Natural killer cell (primary cell): ENCODE results near the gene GRM5. TPM values are rescaled to one million over a fixed set of nuclear protein-coding genes. Genes with fewer than 3 reads are reported as not detected.

Experiments
- ATAC-seq, 3 donors: fragments of 150-1000 bp in 2 of 3; fragments of 200-7000 bp in 1 of 3; cut with Tn5 transposase; 1 replicate in 1 of 3; 2 replicates in 2 of 3; pipeline ENCODE4 v1.10.0; 2021; ENCODE audit warnings: mild to moderate bottlenecking in 2 of 3, moderate library complexity in 2 of 3
- DNase-seq, 2 donors: peaks; one replicate each; pipeline versions ENCODE4 v3.0.0 to v3.0.0-alpha.2; 2013 to 2021; ENCODE audit warnings: mixed read lengths in 1 of 2
- H3K27ac ChIP-seq: one replicate; pipeline ENCODE4 v1.5.1; 2013; ENCODE audit warnings: mild to moderate bottlenecking, low read length
- H3K27me3 ChIP-seq: one replicate; pipeline ENCODE4 v1.6.1; 2013; ENCODE audit warnings: low read length; ENCODE audit not compliant: control insufficient read depth, insufficient read depth
- H3K36me3 ChIP-seq: one replicate; pipeline ENCODE4 v1.6.1; 2013; ENCODE audit warnings: low read length; ENCODE audit not compliant: control insufficient read depth, insufficient read depth
- H3K4me1 ChIP-seq: one replicate; pipeline ENCODE4 v1.6.1; 2013; ENCODE audit warnings: low read length; ENCODE audit not compliant: control insufficient read depth, insufficient read depth
- H3K4me3 ChIP-seq: one replicate; pipeline ENCODE4 v1.5.1; 2013; ENCODE audit warnings: low read length
- H3K9me3 ChIP-seq: one replicate; pipeline ENCODE4 v1.6.1; 2013; ENCODE audit warnings: low read length; ENCODE audit not compliant: control insufficient read depth, insufficient read depth
- H3K27ac Mint-ChIP-seq, 2 donors: one replicate each; pipeline ENCODE4 v1.8.0; 2022; ENCODE audit warnings: mild to moderate bottlenecking in 2 of 2, mixed read lengths in 2 of 2, moderate library complexity in 1 of 2
- H3K27me3 Mint-ChIP-seq, 2 donors: one replicate each; pipeline ENCODE4 v1.8.0; 2022; ENCODE audit warnings: low read depth in 2 of 2, mixed read lengths in 2 of 2
- H3K36me3 Mint-ChIP-seq: one replicate; pipeline ENCODE4 v1.8.0; 2022; ENCODE audit warnings: mixed read lengths
- H3K4me1 Mint-ChIP-seq, 2 donors: one replicate each; pipeline ENCODE4 v1.8.0; 2022; ENCODE audit warnings: mixed read lengths in 2 of 2
- H3K4me3 Mint-ChIP-seq: one replicate; pipeline ENCODE4 v1.8.0; 2022; ENCODE audit warnings: mild to moderate bottlenecking, moderate library complexity, mixed read lengths
- H3K9me3 Mint-ChIP-seq, 2 donors: one replicate each; pipeline ENCODE4 v1.8.0; 2022; ENCODE audit warnings: mixed read lengths in 2 of 2
- WGBS: methylation state at CpG from one replicate; pipeline ENCODE4 v1.1.7; 2013; ENCODE audit warnings: missing lambda C conversion rate; ENCODE audit not compliant: insufficient coverage; 5-methylcytosine and 5-hydroxymethylcytosine counted together
- intact Hi-C: fragments of 100-400 bp; cut with micrococcal nuclease; formaldehyde crosslinking; loops from one replicate; pipeline ENCODE4 v1.14.2; 2022
- total RNA-seq, 4 donors: library from RNA; stranded (reverse); fragments of 120-200 nt in 1 of 4; gene quantifications; one replicate each; pipeline versions ENCODE4 v1.2.3 to v1.2.4, GENCODE V29; 2013 to 2022
- TF ChIP-seq, protein P1 (sequence below): fragments of 200-600 bp; IDR thresholded peaks from one replicate; pipeline ENCODE4 v1.8.0; 2022; ENCODE audit warnings: antibody characterized with exemption

Gene GRM5
- total RNA-seq, 3 donors from 2014 or later (not counting 1 experiment from before 2014, with no cell fraction given) = not detected

DNA sequence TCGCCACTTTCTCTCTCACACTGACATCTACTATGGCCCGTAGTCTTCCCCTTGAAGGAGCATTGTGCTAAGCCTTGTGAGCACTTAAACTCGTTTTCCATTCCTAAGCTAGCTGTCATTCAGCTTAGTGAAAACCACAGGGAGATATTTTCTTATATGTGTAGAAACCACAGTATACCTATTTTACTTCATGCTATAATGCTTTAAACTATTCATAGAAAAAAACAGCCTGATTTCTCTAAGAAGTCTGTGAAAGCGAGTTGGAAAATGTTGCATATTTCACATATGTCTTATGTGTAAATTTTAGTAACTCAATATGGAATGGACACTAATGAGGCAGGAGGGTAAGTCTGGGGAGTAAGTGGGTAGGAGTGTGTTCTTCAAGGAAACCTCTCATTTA lies 534.0 kb downstream of the GRM5 start:
- Histone ChIP-seq H3K4me3 (no peak overlapping the region), H3K27ac (no peak overlapping the region), H3K9me3 (no peaks in the 10 kb centered on the region), H3K27me3 (no peaks in the 10 kb centered on the region), H3K4me1 (no peaks in the 10 kb centered on the region), H3K36me3 (no peaks in the 10 kb centered on the region)
- DNase-seq = no peak
- TF ChIP-seq, protein P1, sequence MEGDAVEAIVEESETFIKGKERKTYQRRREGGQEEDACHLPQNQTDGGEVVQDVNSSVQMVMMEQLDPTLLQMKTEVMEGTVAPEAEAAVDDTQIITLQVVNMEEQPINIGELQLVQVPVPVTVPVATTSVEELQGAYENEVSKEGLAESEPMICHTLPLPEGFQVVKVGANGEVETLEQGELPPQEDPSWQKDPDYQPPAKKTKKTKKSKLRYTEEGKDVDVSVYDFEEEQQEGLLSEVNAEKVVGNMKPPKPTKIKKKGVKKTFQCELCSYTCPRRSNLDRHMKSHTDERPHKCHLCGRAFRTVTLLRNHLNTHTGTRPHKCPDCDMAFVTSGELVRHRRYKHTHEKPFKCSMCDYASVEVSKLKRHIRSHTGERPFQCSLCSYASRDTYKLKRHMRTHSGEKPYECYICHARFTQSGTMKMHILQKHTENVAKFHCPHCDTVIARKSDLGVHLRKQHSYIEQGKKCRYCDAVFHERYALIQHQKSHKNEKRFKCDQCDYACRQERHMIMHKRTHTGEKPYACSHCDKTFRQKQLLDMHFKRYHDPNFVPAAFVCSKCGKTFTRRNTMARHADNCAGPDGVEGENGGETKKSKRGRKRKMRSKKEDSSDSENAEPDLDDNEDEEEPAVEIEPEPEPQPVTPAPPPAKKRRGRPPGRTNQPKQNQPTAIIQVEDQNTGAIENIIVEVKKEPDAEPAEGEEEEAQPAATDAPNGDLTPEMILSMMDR = no peak
- no peak overlapping the region for H3K4me3 Mint-ChIP-seq
- H3K9me3 Mint-ChIP-seq = no peaks in the 10 kb centered on the region
- intact Hi-C loops = no loop called here
- H3K36me3 Mint-ChIP-seq = no peaks in the 10 kb centered on the region
- ATAC-seq = no peak
- H3K27me3 Mint-ChIP-seq = peaks cover 0 to 6% of the 10 kb centered on the region in 2 donors
- H3K4me1 Mint-ChIP-seq = peaks cover 25 to 27% of the 10 kb centered on the region in 2 donors
- H3K27ac Mint-ChIP-seq = no peak overlapping the region
- WGBS = 56% methylated on average over 3 of the region's 4 CpGs

DNA sequence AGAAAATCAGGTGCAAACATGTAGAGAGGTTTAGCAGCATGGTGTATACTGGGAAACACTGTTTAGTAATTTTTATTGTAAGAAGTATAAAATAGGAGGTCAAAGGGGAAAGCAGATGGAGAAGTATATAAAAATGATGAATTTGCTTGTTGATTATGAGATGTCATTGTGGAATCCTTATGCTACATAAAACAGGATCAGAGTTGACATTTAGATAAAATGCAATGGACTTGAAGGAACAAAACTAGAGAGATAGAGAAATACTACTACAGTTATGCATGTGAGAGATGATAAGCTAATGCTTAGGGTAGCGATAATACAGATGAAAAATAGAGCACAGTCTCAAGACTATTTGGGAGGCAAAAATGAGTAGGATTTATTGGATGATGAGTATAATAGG lies 536.4 kb downstream of the GRM5 start:
- DNase-seq = no peak
- H3K4me1 ChIP-seq = no peaks in the 10 kb centered on the region
- no peak overlapping the region for H3K4me3 Mint-ChIP-seq
- H3K27me3 Mint-ChIP-seq = peaks cover 0 to 6% of the 10 kb centered on the region in 2 donors
- no peaks in the 10 kb centered on the region for H3K27me3 ChIP-seq
- H3K4me1 Mint-ChIP-seq = peaks cover 12 to 19% of the 10 kb centered on the region in 2 donors
- intact Hi-C loops = no loop called here
- no peaks in the 10 kb centered on the region for H3K36me3 ChIP-seq
- H3K4me3 ChIP-seq = no peak overlapping the region
- H3K9me3 ChIP-seq = no peaks in the 10 kb centered on the region
- H3K27ac Mint-ChIP-seq = no peak overlapping the region
- H3K27ac ChIP-seq = no peak overlapping the region
- no peak for ATAC-seq
- 100% methylated on average over 1 of the region's 1 CpG for WGBS
- H3K9me3 Mint-ChIP-seq = no peaks in the 10 kb centered on the region
- TF ChIP-seq, protein P1 = no peak
- no peaks in the 10 kb centered on the region for H3K36me3 Mint-ChIP-seq

DNA sequence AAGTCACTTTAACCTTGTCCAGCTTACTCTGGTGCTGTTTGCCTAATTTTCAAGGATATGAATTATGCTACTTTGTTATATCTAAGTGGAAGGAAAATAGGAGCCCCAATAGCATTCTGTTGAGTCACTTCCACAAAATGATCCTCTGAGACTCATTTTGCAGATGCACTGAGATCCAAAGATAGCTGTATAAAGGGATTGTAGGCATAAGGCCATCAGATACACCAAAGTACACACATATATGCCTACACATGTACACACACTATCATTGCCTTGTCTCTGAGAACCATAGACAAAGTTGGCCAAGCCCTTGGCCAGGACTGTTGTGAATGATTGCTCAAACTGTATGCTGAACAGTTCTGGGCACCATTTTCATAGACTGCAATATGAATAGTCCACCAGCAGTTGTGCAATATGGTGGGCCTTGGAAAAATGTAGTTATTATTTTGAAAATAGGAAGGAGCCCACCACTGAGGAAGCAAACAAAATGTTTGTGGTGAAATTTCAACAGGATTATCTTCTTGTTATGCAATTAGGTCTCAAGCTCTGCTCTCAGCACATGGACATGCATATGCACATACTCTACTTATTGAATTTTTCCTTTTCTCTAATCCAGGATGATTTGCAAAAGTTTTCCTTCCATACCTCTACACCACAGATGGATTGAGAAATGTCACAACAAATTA lies 542.3 kb downstream of the GRM5 start:
- Histone ChIP-seq H3K9me3 (no peaks in the 10 kb centered on the region), H3K4me3 (no peak overlapping the region), H3K4me1 (no peaks in the 10 kb centered on the region), H3K36me3 (no peaks in the 10 kb centered on the region), H3K27ac (no peak overlapping the region), H3K27me3 (no peaks in the 10 kb centered on the region)
- Mint-ChIP-seq H3K27ac (no peak overlapping the region), H3K9me3 (no peaks in the 10 kb centered on the region), H3K4me3 (no peak overlapping the region), H3K36me3 (no peaks in the 10 kb centered on the region), H3K27me3 (peaks cover 0 to 2% of the 10 kb centered on the region in 2 donors), H3K4me1 (no peaks in the 10 kb centered on the region)
- intact Hi-C loops = no loop called here
- no peak for ATAC-seq
- TF ChIP-seq, protein P1 = no peak
- no peak for DNase-seq
